ENCODE measurements around the gene RRP1B. TPM values are rescaled to one million over a fixed set of nuclear protein-coding genes. Genes with fewer than 3 reads are reported as not detected.
A peak's percentile ranks its signal among the peaks of the same experiment; 100 is the strongest.

RRP1B gene
- total and polyA plus RNA-seq, 2 donors (not counting 1 experiment from before 2014, with no cell fraction given): 11.7 to 20.3 TPM

GRCh38 chr21:43735236-43736091 lies 76.1 kb downstream of the RRP1B start:
- Histone ChIP-seq H3K4me1 (ENCODE audit: control insufficient read depth, extremely low read depth, insufficient read depth, low read length) (peaks cover 19% of the 10 kb centered on the region), H3K4me2 (ENCODE audit: extremely low read depth, insufficient read depth, low read length) (peak overlapping the region; percentile 63), H2AFZ (ENCODE audit: low read length) (no peak overlapping the region), H4K20me1 (ENCODE audit: control insufficient read depth, extremely low read depth, insufficient read depth, low read length) (no peaks in the 10 kb centered on the region), H3K27me3 (ENCODE audit: control insufficient read depth, insufficient read depth, low read length) (no peaks in the 10 kb centered on the region), H3K79me2 (ENCODE audit: control insufficient read depth, insufficient read depth, low read length) (peaks cover 22% of the 10 kb centered on the region), H3K9ac (ENCODE audit: insufficient read depth, low read length) (no peak overlapping the region), H3K36me3 (ENCODE audit: control insufficient read depth, insufficient read depth, low read length) (peaks cover 6% of the 10 kb centered on the region), H3K9me3 (ENCODE audit: control insufficient read depth, insufficient read depth, low read depth, low read length) (no peaks in the 10 kb centered on the region), H3K27ac (ENCODE audit: insufficient read depth, low read length) (peak overlapping the region; percentile 81), H3K4me3 (replicated peaks in 1 of 4; ENCODE audit: control extremely low read depth in 1 of 4, insufficient read depth in 1 of 4, low read depth in 3 of 4, low read length in 4 of 4) (no peak overlapping the region)
- TF ChIP-seq EZH2 (IDR thresholded peaks at IDR 0.05; ENCODE audit: low read length, missing control alignments): no peak
- no peak for TF ChIP-seq CTCF (conservative IDR thresholded peaks at IDR 0.05 in 1 of 2, IDR thresholded peaks at IDR 0.05 in 1 of 2; ENCODE audit: low read depth in 1 of 2, low read length in 2 of 2)
- no peak for DNase-seq (ENCODE audit: low read depth in 2 of 2)

DNA sequence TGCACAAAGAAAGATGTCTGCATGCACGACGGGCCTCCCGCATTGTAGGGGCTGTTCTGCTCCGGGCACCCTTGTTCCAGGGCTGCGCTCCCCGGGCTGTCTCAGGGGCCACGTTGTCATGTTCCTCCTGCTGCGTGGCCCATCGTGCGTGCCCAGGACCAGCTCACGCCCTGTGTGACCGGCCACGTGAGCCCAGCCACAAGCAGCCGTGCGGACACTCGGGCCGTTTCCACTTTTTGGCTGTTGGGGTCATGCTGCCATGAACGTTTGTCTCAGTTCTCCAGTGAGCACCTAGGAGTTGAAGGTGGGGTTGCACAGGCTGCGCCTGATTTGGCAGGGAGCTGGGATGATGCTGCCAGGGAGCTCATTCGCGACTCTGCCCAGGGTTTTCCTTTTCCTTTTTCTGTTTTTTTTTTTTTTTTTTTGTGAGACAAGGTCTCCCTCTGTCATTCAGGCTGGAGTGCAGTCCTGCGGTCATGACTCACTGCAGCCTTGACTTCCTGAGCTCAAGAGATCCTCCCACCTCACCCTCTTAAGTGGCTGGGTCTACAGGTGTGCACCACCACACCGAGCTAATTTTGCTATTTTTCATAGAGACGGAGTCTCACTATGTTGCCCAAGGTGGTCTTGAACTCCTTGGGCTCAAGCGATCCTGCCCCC lies 77.0 kb downstream of the RRP1B start:
- Histone ChIP-seq H2AFZ (ENCODE audit: low read length) (no peak overlapping the region), H3K9me3 (ENCODE audit: control insufficient read depth, insufficient read depth, low read depth, low read length) (no peaks in the 10 kb centered on the region), H3K27me3 (ENCODE audit: control insufficient read depth, insufficient read depth, low read length) (no peaks in the 10 kb centered on the region), H3K27ac (ENCODE audit: insufficient read depth, low read length) (no peak overlapping the region), H3K79me2 (ENCODE audit: control insufficient read depth, insufficient read depth, low read length) (peaks cover 16% of the 10 kb centered on the region), H3K4me3 (replicated peaks in 1 of 4; ENCODE audit: control extremely low read depth in 1 of 4, insufficient read depth in 1 of 4, low read depth in 3 of 4, low read length in 4 of 4) (no peak overlapping the region), H4K20me1 (ENCODE audit: control insufficient read depth, extremely low read depth, insufficient read depth, low read length) (no peaks in the 10 kb centered on the region), H3K4me1 (ENCODE audit: control insufficient read depth, extremely low read depth, insufficient read depth, low read length) (peaks cover 19% of the 10 kb centered on the region), H3K36me3 (ENCODE audit: control insufficient read depth, insufficient read depth, low read length) (peaks cover 6% of the 10 kb centered on the region), H3K4me2 (ENCODE audit: extremely low read depth, insufficient read depth, low read length) (no peak overlapping the region), H3K9ac (ENCODE audit: insufficient read depth, low read length) (no peak overlapping the region)
- TF ChIP-seq EZH2 (IDR thresholded peaks at IDR 0.05; ENCODE audit: low read length, missing control alignments) (no peak), CTCF (conservative IDR thresholded peaks at IDR 0.05 in 1 of 2, IDR thresholded peaks at IDR 0.05 in 1 of 2; ENCODE audit: low read depth in 1 of 2, low read length in 2 of 2) (no peak)
- peak in 1 of 2 donors; percentile 62 for DNase-seq (ENCODE audit: low read depth in 2 of 2)

GRCh38 chr21:43737158-43737950 lies 78.0 kb downstream of the RRP1B start:
- DNase-seq (ENCODE audit: low read depth in 2 of 2): no peak
- TF ChIP-seq CTCF (conservative IDR thresholded peaks at IDR 0.05 in 1 of 2, IDR thresholded peaks at IDR 0.05 in 1 of 2; ENCODE audit: low read depth in 1 of 2, low read length in 2 of 2) (no peak), EZH2 (IDR thresholded peaks at IDR 0.05; ENCODE audit: low read length, missing control alignments) (no peak)

More at GRCh38 chr21:43737158-43737950, 78.0 kb downstream of the RRP1B start:
- H3K4me3 ChIP-seq (replicated peaks in 1 of 4; ENCODE audit: control extremely low read depth in 1 of 4, insufficient read depth in 1 of 4, low read depth in 3 of 4, low read length in 4 of 4): no peak overlapping the region
- H3K9ac ChIP-seq (ENCODE audit: insufficient read depth, low read length): no peak overlapping the region
- no peak overlapping the region for H3K4me2 ChIP-seq (ENCODE audit: extremely low read depth, insufficient read depth, low read length)
- H3K27ac ChIP-seq (ENCODE audit: insufficient read depth, low read length): no peak overlapping the region
- peaks cover 10% of the 10 kb centered on the region for H3K36me3 ChIP-seq (ENCODE audit: control insufficient read depth, insufficient read depth, low read length)
- no peaks in the 10 kb centered on the region for H4K20me1 ChIP-seq (ENCODE audit: control insufficient read depth, extremely low read depth, insufficient read depth, low read length)
- H3K9me3 ChIP-seq (ENCODE audit: control insufficient read depth, insufficient read depth, low read depth, low read length): no peaks in the 10 kb centered on the region
- H3K4me1 ChIP-seq (ENCODE audit: control insufficient read depth, extremely low read depth, insufficient read depth, low read length): peaks cover 16% of the 10 kb centered on the region
- no peak overlapping the region for H2AFZ ChIP-seq (ENCODE audit: low read length)
- peaks cover 7% of the 10 kb centered on the region for H3K79me2 ChIP-seq (ENCODE audit: control insufficient read depth, insufficient read depth, low read length)
- no peaks in the 10 kb centered on the region for H3K27me3 ChIP-seq (ENCODE audit: control insufficient read depth, insufficient read depth, low read length)
